ENCODE results near the gene USP2.

Gene USP2

GRCh38 chr11:119305556-119306372 lies 75.7 kb downstream of the USP2 start:
- in situ Hi-C loops (cut with HindIII; ENCODE audit: low sequenced_read_pairs) = no loop called here
- TF ChIP-seq CTCF (IDR thresholded peaks at IDR 0.05; ENCODE audit: low read depth, low read length) = no peak
- no peak overlapping the region for H3K4me3 ChIP-seq (ENCODE audit: low read depth, low read length)
- DNase-seq (ENCODE audit: low read depth, low spot score) = no peak

Data from astrocyte of the spinal cord (primary cell).